CD8-positive, alpha-beta memory T cell (primary cell): ENCODE results near the gene RIPOR3. TPM values are rescaled to one million over a fixed set of nuclear protein-coding genes. Genes with fewer than 3 reads are reported as not detected.

Experiments used
- CTCF ChIA-PET: fragments of 350-600 bp; sonication (Branson Sonifier 250); formaldehyde crosslinking; loops from one replicate; lab custom pipeline; 2021; ENCODE audit warnings: antibody characterized with exemption; lab: Charles Lee
- POLR2A ChIA-PET: fragments of 350-600 bp; sonication (Branson Sonifier 250); formaldehyde crosslinking; loops from one replicate; lab custom pipeline; 2021; ENCODE audit warnings: antibody characterized with exemption; lab: Charles Lee
- DNase-seq, 5 donors: peaks; one replicate each; pipeline versions ENCODE4 v3.0.0 to v3.0.0-alpha.2; 2020 to 2022; ENCODE audit warnings: mixed read lengths in 1 of 5
- H3K27ac ChIP-seq: one replicate; pipeline ENCODE4 v1.7.0; 2013; ENCODE audit warnings: low read depth, mild to moderate bottlenecking, low read length, moderate library complexity
- H3K27me3 ChIP-seq: 2 replicates; pipeline ENCODE4 v1.7.0; 2013; ENCODE audit warnings: low read length, mild to moderate bottlenecking; ENCODE audit not compliant: insufficient read depth, poor library complexity, severe bottlenecking
- H3K36me3 ChIP-seq: 2 replicates; pipeline ENCODE4 v1.7.0; 2013; ENCODE audit warnings: mild to moderate bottlenecking, low read length, moderate library complexity; ENCODE audit not compliant: insufficient read depth
- H3K4me1 ChIP-seq: 2 replicates; pipeline ENCODE4 v1.7.0; 2013; ENCODE audit warnings: mild to moderate bottlenecking, low read length, moderate library complexity; ENCODE audit not compliant: insufficient read depth
- H3K4me3 ChIP-seq: 2 replicates; pipeline ENCODE4 v1.7.0; 2013; ENCODE audit warnings: mild to moderate bottlenecking, low read length
- H3K9me3 ChIP-seq: 2 replicates; pipeline ENCODE4 v1.7.0; 2013; ENCODE audit warnings: mild to moderate bottlenecking, low read length
- H3K27ac Mint-ChIP-seq, 8 donors: one replicate each; pipeline ENCODE4 v1.8.0; 2020 to 2021; ENCODE audit warnings: mixed read lengths in 8 of 8, mild to moderate bottlenecking in 6 of 8, inconsistent platforms in 3 of 8, moderate library complexity in 3 of 8
- H3K27me3 Mint-ChIP-seq, 2 donors: one replicate each; pipeline ENCODE4 v1.8.0; 2020 to 2021; ENCODE audit warnings: mixed read lengths in 2 of 2, mild to moderate bottlenecking in 1 of 2, moderate library complexity in 1 of 2
- H3K36me3 Mint-ChIP-seq, 3 donors: one replicate each; pipeline ENCODE4 v1.8.0; 2020 to 2021; ENCODE audit warnings: mixed read lengths in 3 of 3, inconsistent platforms in 1 of 3, mild to moderate bottlenecking in 1 of 3
- H3K4me1 Mint-ChIP-seq, 3 donors: one replicate each; pipeline ENCODE4 v1.8.0; 2020 to 2021; ENCODE audit warnings: mixed read lengths in 3 of 3, inconsistent platforms in 1 of 3, mild to moderate bottlenecking in 1 of 3
- H3K4me3 Mint-ChIP-seq, 7 donors: one replicate each; pipeline ENCODE4 v1.8.0; 2020 to 2021; ENCODE audit warnings: mixed read lengths in 7 of 7, mild to moderate bottlenecking in 6 of 7, moderate library complexity in 4 of 7, inconsistent platforms in 2 of 7
- H3K9me3 Mint-ChIP-seq, 5 donors: one replicate each; pipeline ENCODE4 v1.8.0; 2020 to 2022; ENCODE audit warnings: mixed read lengths in 5 of 5, mild to moderate bottlenecking in 3 of 5, moderate library complexity in 2 of 5, inconsistent platforms in 1 of 5
- polyA plus RNA-seq: library from polyadenylated mRNA; unstranded; fragments of 300-500 nt; fragmentation: Illumina TruSeq; gene quantifications from one replicate; pipeline ENCODE4 v1.2.3, GENCODE V29; 2021
- total RNA-seq, 2 experiments: library from RNA; stranded (reverse); gene quantifications; one replicate each; pipeline ENCODE4 v1.2.3, GENCODE V29; 2021

The RIPOR3 gene
- total and polyA plus RNA-seq, 3 experiments from 2014 or later = 1.8 TPM; not detected in 2

GRCh38 chr20:50582591-50583234 is 108.6 kb downstream of the RIPOR3 start:
- Mint-ChIP-seq H3K36me3 (peaks cover 4 to 94% (median 16%) of the 10 kb centered on the region in 3 donors), H3K4me1 (no peaks in the 10 kb centered on the region), H3K27ac (no peak overlapping the region), H3K4me3 (no peak overlapping the region), H3K27me3 (no peaks in the 10 kb centered on the region), H3K9me3 (no peaks in the 10 kb centered on the region)
- Histone ChIP-seq H3K4me3 (no peak overlapping the region), H3K9me3 (no peaks in the 10 kb centered on the region), H3K27ac (no peak overlapping the region), H3K36me3 (peaks cover 53% of the 10 kb centered on the region), H3K4me1 (no peaks in the 10 kb centered on the region), H3K27me3 (no peaks in the 10 kb centered on the region)
- DNase-seq = no peak
- POLR2A ChIA-PET = no interaction called here
- CTCF ChIA-PET = no interaction called here

DNA sequence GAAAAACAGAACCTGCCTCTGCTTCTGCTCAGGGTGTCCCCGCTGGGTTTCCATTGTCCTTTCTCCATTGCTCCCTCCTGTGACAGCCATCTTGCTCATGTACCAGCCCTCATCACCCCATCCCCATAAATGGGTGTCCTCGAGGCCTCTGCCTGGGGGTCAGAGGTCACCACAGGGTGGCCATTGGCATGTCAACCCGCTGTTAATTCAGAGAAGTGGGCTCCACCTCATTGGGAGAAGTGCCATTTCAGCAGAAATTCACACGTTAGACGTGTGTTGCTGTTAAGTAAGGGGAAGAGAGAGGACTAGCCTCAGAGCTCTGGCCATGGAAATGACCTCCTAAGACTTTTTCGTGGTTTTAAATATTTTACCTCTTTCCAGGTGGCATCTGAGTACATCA is 109.2 kb downstream of the RIPOR3 start:
- POLR2A ChIA-PET = interaction anchor here (0.5 kb wide), 1 partner anchor 103 kb away, joined by 5 read pairs; no protein-coding TSS in a partner anchor
- H3K9me3 Mint-ChIP-seq = no peaks in the 10 kb centered on the region
- H3K4me1 Mint-ChIP-seq = no peaks in the 10 kb centered on the region
- CTCF ChIA-PET = no interaction called here
- Histone ChIP-seq H3K4me1 (no peaks in the 10 kb centered on the region), H3K27me3 (no peaks in the 10 kb centered on the region), H3K4me3 (no peak overlapping the region), H3K36me3 (peaks cover 58% of the 10 kb centered on the region), H3K9me3 (no peaks in the 10 kb centered on the region), H3K27ac (no peak overlapping the region)
- DNase-seq = no peak
- peaks cover 4 to 97% (median 19%) of the 10 kb centered on the region in 3 donors for H3K36me3 Mint-ChIP-seq
- H3K27me3 Mint-ChIP-seq = no peaks in the 10 kb centered on the region
- H3K4me3 Mint-ChIP-seq = no peak overlapping the region
- H3K27ac Mint-ChIP-seq = no peak overlapping the region

DNA sequence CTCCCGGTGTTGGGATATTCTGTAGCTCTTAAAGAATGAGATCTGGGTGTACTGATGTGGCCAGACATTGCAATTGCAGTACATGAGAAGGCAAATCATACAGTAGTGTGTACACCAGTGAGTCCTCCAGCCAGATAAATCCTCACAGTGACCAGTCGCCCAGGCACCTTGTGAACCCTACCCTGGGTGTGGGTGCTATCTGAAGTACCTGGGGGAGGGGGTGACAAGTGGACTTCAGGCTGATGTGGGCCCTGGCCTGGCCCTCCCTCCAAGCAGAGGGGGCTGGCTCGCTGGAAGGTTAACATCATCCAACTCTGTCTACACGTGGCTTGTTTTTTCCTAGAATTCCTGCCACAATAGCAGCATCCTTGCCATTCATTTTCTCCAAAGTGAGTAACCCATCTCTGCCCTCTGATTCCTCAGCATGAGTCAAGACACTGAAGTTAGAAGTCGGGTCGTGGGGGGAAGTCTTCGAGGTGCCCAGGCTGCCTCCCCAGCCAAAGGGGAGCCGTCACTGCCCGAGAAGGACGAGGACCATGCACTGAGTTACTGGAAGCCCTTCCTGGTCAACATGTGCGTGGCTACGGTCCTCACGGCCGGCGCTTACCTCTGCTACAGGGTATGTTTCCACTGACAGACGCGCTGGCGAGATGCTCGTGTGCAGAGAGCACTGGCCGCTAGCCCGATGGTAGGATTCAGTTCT is 110.3 kb downstream of the RIPOR3 start:
- Mint-ChIP-seq H3K36me3 (peaks cover 4 to 93% (median 22%) of the 10 kb centered on the region in 3 donors), H3K4me3 (no peak overlapping the region), H3K4me1 (no peaks in the 10 kb centered on the region), H3K9me3 (no peaks in the 10 kb centered on the region), H3K27me3 (no peaks in the 10 kb centered on the region), H3K27ac (peak overlapping the region in 2 of 8 donors; percentile 5 to 29)
- no peaks in the 10 kb centered on the region for H3K4me1 ChIP-seq
- H3K27me3 ChIP-seq = no peaks in the 10 kb centered on the region
- no peak overlapping the region for H3K27ac ChIP-seq
- H3K9me3 ChIP-seq = no peaks in the 10 kb centered on the region
- H3K4me3 ChIP-seq = no peak overlapping the region
- POLR2A ChIA-PET = no interaction called here
- CTCF ChIA-PET = interaction anchor here (2.9 kb wide), 1 partner anchor 8 kb away, joined by 9 read pairs; no protein-coding TSS in a partner anchor
- peaks cover 63% of the 10 kb centered on the region for H3K36me3 ChIP-seq
- DNase-seq = no peak

GRCh38 chr20:50580016-50580747 is 111.2 kb downstream of the RIPOR3 start:
- Histone ChIP-seq H3K4me1 (no peaks in the 10 kb centered on the region), H3K27ac (no peak overlapping the region), H3K27me3 (no peaks in the 10 kb centered on the region), H3K36me3 (peaks cover 68% of the 10 kb centered on the region), H3K4me3 (no peak overlapping the region), H3K9me3 (no peaks in the 10 kb centered on the region)
- no peaks in the 10 kb centered on the region for H3K27me3 Mint-ChIP-seq
- peak overlapping the region in 4 of 8 donors; percentile 29 to 84 (median 46) for H3K27ac Mint-ChIP-seq
- ChIA-PET CTCF (interaction anchor here (1.0 to 2.9 kb wide), 6 partner anchors 9 to 114 kb away, joined by 3 to 12 read pairs (median 4); no protein-coding TSS in a partner anchor), POLR2A (interaction anchor here (1.0 kb wide), 1 partner anchor 19 kb away, joined by 3 read pairs; no protein-coding TSS in a partner anchor)
- no peak overlapping the region for H3K4me3 Mint-ChIP-seq
- peaks cover 4 to 92% (median 23%) of the 10 kb centered on the region in 3 donors for H3K36me3 Mint-ChIP-seq
- peaks cover under 1 to 3% (median 2%) of the 10 kb centered on the region in 3 donors for H3K4me1 Mint-ChIP-seq
- peak; percentile 14 to 59 (median 38) for DNase-seq
- no peaks in the 10 kb centered on the region for H3K9me3 Mint-ChIP-seq

DNA sequence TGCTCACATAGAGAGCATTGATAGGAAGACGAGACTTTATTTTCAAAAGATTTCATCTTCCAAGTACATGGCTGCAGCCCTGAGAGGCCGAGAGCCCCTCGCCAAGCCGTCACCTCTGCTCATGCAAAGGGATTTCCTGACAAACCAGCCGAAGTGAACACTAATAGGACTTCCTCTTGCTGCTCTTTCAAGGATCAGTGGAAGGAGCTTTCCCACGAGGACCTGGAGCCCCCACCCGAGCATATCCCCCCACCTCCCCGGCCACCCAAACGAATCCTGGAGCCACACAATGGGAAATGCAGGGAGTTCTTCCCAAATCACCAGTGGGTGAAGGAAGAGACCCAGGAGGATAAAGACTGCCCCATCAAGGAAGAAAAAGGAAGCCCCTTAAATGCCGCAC is 111.8 kb downstream of the RIPOR3 start:
- no peaks in the 10 kb centered on the region for H3K27me3 Mint-ChIP-seq
- ChIA-PET POLR2A (interaction anchor here (1.0 kb wide), 1 partner anchor 18 kb away, joined by 3 read pairs; no protein-coding TSS in a partner anchor), CTCF (interaction anchor here (0.6 to 2.9 kb wide), 10 partner anchors 9 to 508 kb away, joined by 3 to 12 read pairs (median 4); no protein-coding TSS in a partner anchor)

GRCh38 chr20:50578778-50579165 is 112.6 kb downstream of the RIPOR3 start:
- Mint-ChIP-seq H3K4me1 (peaks cover 5 to 11% (median 11%) of the 10 kb centered on the region in 3 donors), H3K27me3 (peaks cover 0 to 2% of the 10 kb centered on the region in 2 donors), H3K36me3 (peaks cover 4 to 94% (median 30%) of the 10 kb centered on the region in 3 donors), H3K4me3 (no peak overlapping the region), H3K9me3 (no peaks in the 10 kb centered on the region), H3K27ac (peak overlapping the region in 2 of 8 donors; percentile 26 to 73)
- Histone ChIP-seq H3K27ac (no peak overlapping the region), H3K36me3 (peaks cover 76% of the 10 kb centered on the region), H3K27me3 (no peaks in the 10 kb centered on the region), H3K9me3 (no peaks in the 10 kb centered on the region), H3K4me1 (no peaks in the 10 kb centered on the region), H3K4me3 (no peak overlapping the region)
- DNase-seq = no peak
- POLR2A ChIA-PET = no interaction called here
- CTCF ChIA-PET = interaction anchor here (0.9 to 2.9 kb wide), 6 partner anchors 10 to 115 kb away, joined by 3 to 12 read pairs (median 4); no protein-coding TSS in a partner anchor

More for the DNA sequence above, 111.8 kb downstream of the RIPOR3 start:
- peaks cover 4 to 92% (median 28%) of the 10 kb centered on the region in 3 donors for H3K36me3 Mint-ChIP-seq
- H3K4me3 Mint-ChIP-seq = no peak overlapping the region
- no peak overlapping the region for H3K27ac Mint-ChIP-seq
- no peak for DNase-seq
- no peaks in the 10 kb centered on the region for H3K9me3 Mint-ChIP-seq
- H3K36me3 ChIP-seq = peaks cover 72% of the 10 kb centered on the region
- H3K4me1 Mint-ChIP-seq = peaks cover 5 to 9% (median 8%) of the 10 kb centered on the region in 3 donors
- H3K27ac ChIP-seq = no peak overlapping the region
- H3K9me3 ChIP-seq = no peaks in the 10 kb centered on the region
- no peaks in the 10 kb centered on the region for H3K4me1 ChIP-seq
- H3K27me3 ChIP-seq = no peaks in the 10 kb centered on the region
- no peak overlapping the region for H3K4me3 ChIP-seq

DNA sequence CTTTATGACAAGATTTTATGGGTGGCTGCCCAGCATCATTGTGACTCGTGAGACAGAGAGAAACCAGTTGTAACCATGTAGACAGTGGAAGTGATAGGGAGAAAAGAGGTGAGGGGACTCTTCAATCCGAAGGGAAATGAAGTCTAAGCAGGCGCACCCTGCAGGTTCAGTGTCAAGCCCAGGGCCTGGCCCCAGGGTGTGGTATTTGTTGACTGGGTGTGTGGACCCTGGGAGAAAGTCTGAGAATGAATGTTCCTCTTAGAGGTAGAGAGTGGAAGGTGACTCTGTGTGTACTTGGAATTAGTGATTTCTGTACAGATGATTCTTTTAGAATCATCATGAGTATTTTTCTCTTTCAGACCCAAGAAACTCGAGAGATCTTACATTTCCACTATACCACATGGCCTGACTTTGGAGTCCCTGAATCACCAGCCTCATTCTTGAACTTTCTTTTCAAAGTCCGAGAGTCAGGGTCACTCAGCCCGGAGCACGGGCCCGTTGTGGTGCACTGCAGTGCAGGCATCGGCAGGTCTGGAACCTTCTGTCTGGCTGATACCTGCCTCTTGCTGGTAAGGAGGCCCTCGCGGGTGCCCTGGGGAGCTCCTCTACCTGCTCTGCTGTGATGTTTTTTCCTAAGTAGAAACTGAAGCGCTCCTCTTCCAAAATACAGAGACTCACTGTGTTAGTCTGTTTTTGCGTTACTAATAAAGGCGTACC is 113.1 kb downstream of the RIPOR3 start:
- Mint-ChIP-seq H3K4me1 (peaks cover 6 to 14% (median 11%) of the 10 kb centered on the region in 3 donors), H3K9me3 (no peaks in the 10 kb centered on the region), H3K36me3 (peaks cover 0 to 93% (median 27%) of the 10 kb centered on the region in 3 donors), H3K27ac (peak overlapping the region in 3 of 8 donors; percentile 2 to 78 (median 29)), H3K27me3 (peaks cover 0 to 2% of the 10 kb centered on the region in 2 donors), H3K4me3 (no peak overlapping the region)
- Histone ChIP-seq H3K36me3 (peaks cover 74% of the 10 kb centered on the region), H3K27ac (no peak overlapping the region), H3K4me3 (no peak overlapping the region), H3K9me3 (no peaks in the 10 kb centered on the region), H3K4me1 (no peaks in the 10 kb centered on the region), H3K27me3 (no peaks in the 10 kb centered on the region)
- CTCF ChIA-PET = interaction anchor here (0.9 to 2.9 kb wide), 7 partner anchors 10 to 114 kb away, joined by 3 to 12 read pairs (median 5); no protein-coding TSS in a partner anchor
- DNase-seq = no peak
- POLR2A ChIA-PET = no interaction called here
